Left ventricle myocardium inferior (tissue), 1 donor: ENCODE data around the gene PRSS8. TPM values are rescaled to one million over a fixed set of nuclear protein-coding genes. Genes with fewer than 3 reads are reported as not detected.

Experiments
- DNase-seq: peaks from one replicate; pipeline ENCODE4 v3.0.0-alpha.2; 2020
- H3K27ac ChIP-seq: fragments of 200-600 bp; replicated peaks from 2 replicates; pipeline ENCODE4 v1.8.0; 2021
- H3K27me3 ChIP-seq: fragments of 200-600 bp; 2 replicates; pipeline ENCODE4 v1.8.0; 2021; ENCODE audit warnings: low read depth
- H3K36me3 ChIP-seq: fragments of 200-600 bp; 2 replicates; pipeline ENCODE4 v1.8.0; 2021
- H3K4me1 ChIP-seq: fragments of 200-600 bp; 2 replicates; pipeline ENCODE4 v1.8.0; 2021
- H3K4me3 ChIP-seq: fragments of 200-600 bp; 2 replicates; pipeline ENCODE4 v1.8.0; 2021; ENCODE audit warnings: mild to moderate bottlenecking, moderate library complexity
- H3K9me3 ChIP-seq: fragments of 200-600 bp; replicated peaks from 2 replicates; pipeline ENCODE4 v1.8.0; 2021
- intact Hi-C: fragments of 100-400 bp; cut with micrococcal nuclease; formaldehyde crosslinking; loops from one replicate; pipeline ENCODE4 v1.11.0; 2022
- total RNA-seq: library from RNA; stranded (reverse); fragmentation: NEBNext Ultra II Directional; extraction: Animal tissue kit (Norgen Biotek cat#: 25700); gene quantifications from one replicate; pipeline ENCODE4 v1.2.1, GENCODE V29; 2021
- TF ChIP-seq, protein P1 (sequence below): fragments of 200-600 bp; IDR thresholded peaks from 2 replicates; pipeline ENCODE4 v1.8.0; 2021; ENCODE audit warnings: antibody characterized with exemption, mild to moderate bottlenecking, borderline replicate concordance
- donor health status: DM: no; HTN: yes; CAD: no; lungs with severe emphysema.

PRSS8 gene
- total RNA-seq, 1 donor from 2014 or later = not detected

GRCh38 chr16:31110106-31111034 is 25.2 kb downstream of the PRSS8 start:
- intact Hi-C loops = no loop called here
- TF ChIP-seq, protein P1, sequence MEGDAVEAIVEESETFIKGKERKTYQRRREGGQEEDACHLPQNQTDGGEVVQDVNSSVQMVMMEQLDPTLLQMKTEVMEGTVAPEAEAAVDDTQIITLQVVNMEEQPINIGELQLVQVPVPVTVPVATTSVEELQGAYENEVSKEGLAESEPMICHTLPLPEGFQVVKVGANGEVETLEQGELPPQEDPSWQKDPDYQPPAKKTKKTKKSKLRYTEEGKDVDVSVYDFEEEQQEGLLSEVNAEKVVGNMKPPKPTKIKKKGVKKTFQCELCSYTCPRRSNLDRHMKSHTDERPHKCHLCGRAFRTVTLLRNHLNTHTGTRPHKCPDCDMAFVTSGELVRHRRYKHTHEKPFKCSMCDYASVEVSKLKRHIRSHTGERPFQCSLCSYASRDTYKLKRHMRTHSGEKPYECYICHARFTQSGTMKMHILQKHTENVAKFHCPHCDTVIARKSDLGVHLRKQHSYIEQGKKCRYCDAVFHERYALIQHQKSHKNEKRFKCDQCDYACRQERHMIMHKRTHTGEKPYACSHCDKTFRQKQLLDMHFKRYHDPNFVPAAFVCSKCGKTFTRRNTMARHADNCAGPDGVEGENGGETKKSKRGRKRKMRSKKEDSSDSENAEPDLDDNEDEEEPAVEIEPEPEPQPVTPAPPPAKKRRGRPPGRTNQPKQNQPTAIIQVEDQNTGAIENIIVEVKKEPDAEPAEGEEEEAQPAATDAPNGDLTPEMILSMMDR = no peak
- Histone ChIP-seq H3K36me3 (peaks cover 34% of the 10 kb centered on the region), H3K27me3 (no peaks in the 10 kb centered on the region), H3K27ac (no peak overlapping the region), H3K4me3 (no peak overlapping the region), H3K4me1 (peaks cover 62% of the 10 kb centered on the region), H3K9me3 (no peaks in the 10 kb centered on the region)
- no peak for DNase-seq

GRCh38 chr16:31109622-31110021 is 25.9 kb downstream of the PRSS8 start:
- peak overlapping the region; percentile 96 for H3K27ac ChIP-seq
- no peaks in the 10 kb centered on the region for H3K27me3 ChIP-seq
- intact Hi-C loops = no loop called here
- peaks cover 34% of the 10 kb centered on the region for H3K36me3 ChIP-seq
- no peak for DNase-seq
- TF ChIP-seq, protein P1 = no peak
- peaks cover 60% of the 10 kb centered on the region for H3K4me1 ChIP-seq
- no peaks in the 10 kb centered on the region for H3K9me3 ChIP-seq
- H3K4me3 ChIP-seq = peak overlapping the region; percentile 98

DNA sequence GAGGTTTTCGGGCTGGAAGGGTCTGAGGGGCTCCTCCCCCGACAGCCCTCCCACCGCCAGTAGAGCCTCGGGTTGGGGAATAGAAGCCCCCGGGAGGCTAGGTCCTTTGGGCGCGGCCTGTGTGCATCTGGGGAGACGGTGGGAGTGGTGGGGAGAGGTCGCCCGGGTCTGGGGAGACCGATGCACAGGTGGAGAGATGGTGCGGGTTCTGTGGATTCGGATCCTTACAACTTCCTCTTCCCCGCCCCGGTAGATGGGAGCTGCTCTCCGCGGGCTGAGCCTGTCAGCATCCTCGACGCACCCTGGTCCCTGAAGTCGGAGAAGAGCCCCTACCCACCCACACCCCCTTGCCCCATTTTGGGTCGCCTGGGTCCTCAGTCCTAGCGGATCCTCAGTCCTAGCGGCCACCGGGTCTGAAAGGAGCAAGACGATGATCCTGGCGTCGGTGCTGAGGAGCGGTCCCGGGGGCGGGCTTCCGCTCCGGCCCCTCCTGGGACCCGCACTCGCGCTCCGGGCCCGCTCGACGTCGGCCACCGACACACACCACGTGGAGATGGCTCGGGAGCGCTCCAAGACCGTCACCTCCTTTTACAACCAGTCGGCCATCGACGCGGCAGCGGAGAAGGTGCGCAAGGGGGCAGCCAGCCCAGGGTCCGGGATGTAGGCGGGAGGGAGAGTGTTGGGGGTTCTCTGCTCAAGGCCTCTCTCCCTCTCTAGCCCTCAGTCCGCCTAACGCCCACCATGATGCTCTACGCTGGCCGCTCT is 26.6 kb downstream of the PRSS8 start:
- no peak for DNase-seq
- TF ChIP-seq, protein P1 = no peak

DNA sequence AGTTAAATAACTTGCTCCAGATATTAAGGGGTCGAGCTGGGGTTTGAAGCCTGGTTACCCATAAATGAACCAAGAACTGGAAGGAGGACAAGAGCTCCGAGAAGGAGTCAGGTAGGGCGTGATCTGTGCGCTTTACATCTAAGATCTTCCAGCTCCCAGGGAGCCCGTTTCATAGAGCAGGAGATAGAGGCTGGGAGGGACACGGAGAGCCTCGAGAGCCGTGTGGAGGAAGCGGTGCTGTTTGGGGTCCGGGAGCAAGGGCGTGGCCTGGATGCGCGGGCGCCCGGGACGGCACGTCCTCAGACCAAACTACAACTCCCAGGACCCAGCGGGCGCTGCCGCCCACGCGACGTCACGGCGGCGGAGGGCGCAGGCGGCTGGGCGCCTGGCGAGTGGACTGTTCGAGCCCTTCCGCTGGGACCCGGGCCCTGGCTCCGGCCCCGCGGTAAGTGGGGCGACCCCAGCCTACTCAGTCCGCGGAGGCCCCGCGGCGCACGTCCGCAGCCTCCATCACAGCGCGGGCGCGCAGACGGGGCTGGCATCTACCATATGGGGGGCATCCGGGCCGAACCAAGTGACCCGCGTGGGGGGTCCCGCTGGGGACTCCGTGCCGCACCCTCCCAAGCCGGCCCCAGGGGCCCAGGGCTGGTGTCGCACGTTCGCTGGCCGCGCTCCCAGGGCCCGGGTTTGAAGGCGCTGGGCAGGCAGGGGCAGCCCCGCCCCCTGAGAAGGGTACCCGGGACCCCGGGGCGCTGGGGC is 27.3 kb downstream of the PRSS8 start, which contains the start of gene BCKDK:
TSS of gene BCKDK (plus strand) at position 352 of the 759 bp plus-strand sequence. CDS start 838 bp downstream, outside the sequence.
- peaks cover 47% of the 10 kb centered on the region for H3K4me1 ChIP-seq
- H3K9me3 ChIP-seq = no peaks in the 10 kb centered on the region
- intact Hi-C loops = no loop called here
- H3K36me3 ChIP-seq = peaks cover 34% of the 10 kb centered on the region
- TF ChIP-seq, protein P1 = no peak
- H3K4me3 ChIP-seq = peak within 1 kb of the TSS; percentile 98
- DNase-seq = peak; percentile 87
- no peaks in the 10 kb centered on the region for H3K27me3 ChIP-seq
- H3K27ac ChIP-seq = peak within 1 kb of the TSS; percentile 96

More for the DNA sequence above, 26.6 kb downstream of the PRSS8 start:
- peaks cover 54% of the 10 kb centered on the region for H3K4me1 ChIP-seq
- intact Hi-C loops = no loop called here
- no peaks in the 10 kb centered on the region for H3K27me3 ChIP-seq
- no peaks in the 10 kb centered on the region for H3K9me3 ChIP-seq
- H3K4me3 ChIP-seq = peak overlapping the region; percentile 98
- peaks cover 34% of the 10 kb centered on the region for H3K36me3 ChIP-seq
- H3K27ac ChIP-seq = peak overlapping the region; percentile 96

DNA sequence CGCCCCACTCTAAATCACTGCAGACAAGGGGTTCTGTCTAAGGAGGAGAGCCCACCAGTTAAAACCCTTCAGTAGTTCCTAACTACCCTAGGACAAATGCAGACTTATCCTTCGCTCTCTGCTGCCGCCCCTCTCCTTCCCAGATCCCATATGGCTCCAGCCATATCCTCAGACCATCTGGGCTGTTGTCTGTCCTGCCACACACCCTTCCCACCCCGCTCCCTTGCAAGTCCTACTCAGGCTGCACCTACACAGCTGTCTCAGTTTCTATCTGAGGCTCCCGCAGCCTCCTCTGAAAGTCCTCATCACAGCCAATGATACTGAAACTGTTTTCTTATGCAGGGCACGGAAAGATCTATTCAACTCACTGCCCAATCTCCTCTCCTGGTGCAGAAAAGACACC is 28.1 kb downstream of the PRSS8 start:
- TF ChIP-seq, protein P1 = no peak
- Histone ChIP-seq H3K27me3 (no peaks in the 10 kb centered on the region), H3K27ac (peak overlapping the region; percentile 96), H3K9me3 (no peaks in the 10 kb centered on the region), H3K4me3 (peak overlapping the region; percentile 98), H3K4me1 (peaks cover 39% of the 10 kb centered on the region), H3K36me3 (peaks cover 33% of the 10 kb centered on the region)
- intact Hi-C loops = no loop called here
- no peak for DNase-seq
